T-helper 2 cell treated with Interferon-gamma antibody and Interleukin-4, amounts not matched to agents 5 μg/mL and 100 μg/mL, for 36 hours (primary cell): ENCODE data around the gene SFPQ.

ENCODE experiments used
- DNase-seq: peaks from one replicate; pipeline ENCODE4 v3.0.0; 2021; ENCODE audit warnings: low spot score
- H3K27ac Mint-ChIP-seq: one replicate; pipeline ENCODE4 v1.8.0; 2021; ENCODE audit warnings: mild to moderate bottlenecking, mixed read lengths
- H3K27me3 Mint-ChIP-seq: one replicate; pipeline ENCODE4 v1.8.0; 2021; ENCODE audit warnings: low read depth, mixed read lengths
- H3K36me3 Mint-ChIP-seq: one replicate; pipeline ENCODE4 v1.8.0; 2021; ENCODE audit warnings: low read depth, mixed read lengths
- H3K4me1 Mint-ChIP-seq: one replicate; pipeline ENCODE4 v1.8.0; 2021; ENCODE audit warnings: low read depth, mixed read lengths
- H3K4me3 Mint-ChIP-seq: one replicate; pipeline ENCODE4 v1.8.0; 2022; ENCODE audit warnings: mild to moderate bottlenecking, moderate library complexity, mixed read lengths
- H3K9me3 Mint-ChIP-seq: one replicate; pipeline ENCODE4 v1.8.0; 2021; ENCODE audit warnings: mixed read lengths

Gene SFPQ

GRCh38 chr1:35201631-35202030 lies 8.7 kb upstream of the SFPQ start:
- H3K9me3 Mint-ChIP-seq = no peaks in the 10 kb centered on the region
- H3K27me3 Mint-ChIP-seq = peaks cover 12% of the 10 kb centered on the region
- no peak overlapping the region for H3K4me3 Mint-ChIP-seq
- no peaks in the 10 kb centered on the region for H3K36me3 Mint-ChIP-seq
- H3K4me1 Mint-ChIP-seq = peaks cover 8% of the 10 kb centered on the region
- DNase-seq = no peak
- H3K27ac Mint-ChIP-seq = no peak overlapping the region

- Mint-ChIP-seq H3K4me1 (peaks cover 44% of the 10 kb centered on the region), H3K9me3 (no peaks in the 10 kb centered on the region), H3K36me3 (peaks cover 50% of the 10 kb centered on the region), H3K27me3 (no peaks in the 10 kb centered on the region), H3K27ac (peak overlapping the region; percentile 99), H3K4me3 (peak overlapping the region; percentile 96)
- peak; percentile 89 for DNase-seq
These were observed 691 bp downstream of the SFPQ start for GRCh38 chr1:35192056-35192852.

- H3K4me3 Mint-ChIP-seq = peak overlapping the region; percentile 96
- H3K4me1 Mint-ChIP-seq = peaks cover 51% of the 10 kb centered on the region
- no peaks in the 10 kb centered on the region for H3K27me3 Mint-ChIP-seq
- H3K36me3 Mint-ChIP-seq = peaks cover 57% of the 10 kb centered on the region
- no peaks in the 10 kb centered on the region for H3K9me3 Mint-ChIP-seq
- DNase-seq = no peak
- peak overlapping the region; percentile 92 for H3K27ac Mint-ChIP-seq
These were observed 1.4 kb downstream of the SFPQ start for GRCh38 chr1:35191429-35192055.

GRCh38 chr1:35190784-35191183 lies 2.2 kb downstream of the SFPQ start:
- no peak for DNase-seq

GRCh38 chr1:35188578-35189392 lies 4.2 kb downstream of the SFPQ start:
- no peaks in the 10 kb centered on the region for H3K27me3 Mint-ChIP-seq
- DNase-seq = no peak
- peaks cover 84% of the 10 kb centered on the region for H3K36me3 Mint-ChIP-seq
- no peaks in the 10 kb centered on the region for H3K9me3 Mint-ChIP-seq
- peak overlapping the region; percentile 96 for H3K4me3 Mint-ChIP-seq
- H3K27ac Mint-ChIP-seq = peak overlapping the region; percentile 67
- peaks cover 69% of the 10 kb centered on the region for H3K4me1 Mint-ChIP-seq

More at GRCh38 chr1:35190784-35191183, 2.2 kb downstream of the SFPQ start:
- Mint-ChIP-seq H3K4me1 (peaks cover 56% of the 10 kb centered on the region), H3K27ac (peak overlapping the region; percentile 92), H3K4me3 (peak overlapping the region; percentile 96), H3K27me3 (no peaks in the 10 kb centered on the region), H3K36me3 (peaks cover 65% of the 10 kb centered on the region), H3K9me3 (no peaks in the 10 kb centered on the region)

GRCh38 chr1:35187816-35188342 lies 5.1 kb downstream of the SFPQ start:
- peak overlapping the region; percentile 49 for H3K27ac Mint-ChIP-seq

GRCh38 chr1:35186239-35186638 lies 6.7 kb downstream of the SFPQ start:
- Mint-ChIP-seq H3K4me1 (peaks cover 88% of the 10 kb centered on the region), H3K27ac (no peak overlapping the region), H3K36me3 (peaks cover 98% of the 10 kb centered on the region), H3K9me3 (no peaks in the 10 kb centered on the region), H3K27me3 (no peaks in the 10 kb centered on the region), H3K4me3 (peak overlapping the region; percentile 38)
- no peak for DNase-seq

More at GRCh38 chr1:35187816-35188342, 5.1 kb downstream of the SFPQ start:
- H3K36me3 Mint-ChIP-seq = peaks cover 90% of the 10 kb centered on the region
- no peaks in the 10 kb centered on the region for H3K27me3 Mint-ChIP-seq
- H3K4me3 Mint-ChIP-seq = peak overlapping the region; percentile 96
- H3K9me3 Mint-ChIP-seq = no peaks in the 10 kb centered on the region
- H3K4me1 Mint-ChIP-seq = peaks cover 72% of the 10 kb centered on the region
- DNase-seq = no peak

- Mint-ChIP-seq H3K36me3 (peaks cover 98% of the 10 kb centered on the region), H3K9me3 (no peaks in the 10 kb centered on the region), H3K4me3 (peak overlapping the region; percentile 42), H3K27me3 (no peaks in the 10 kb centered on the region), H3K27ac (no peak overlapping the region), H3K4me1 (peaks cover 87% of the 10 kb centered on the region)
- DNase-seq = no peak
These were observed 7.7 kb downstream of the SFPQ start for GRCh38 chr1:35185200-35185599.

- H3K4me3 Mint-ChIP-seq = peak overlapping the region; percentile 42
- H3K36me3 Mint-ChIP-seq = peaks cover 97% of the 10 kb centered on the region
- no peaks in the 10 kb centered on the region for H3K27me3 Mint-ChIP-seq
- H3K27ac Mint-ChIP-seq = no peak overlapping the region
- H3K9me3 Mint-ChIP-seq = no peaks in the 10 kb centered on the region
- DNase-seq = no peak
- peaks cover 86% of the 10 kb centered on the region for H3K4me1 Mint-ChIP-seq
These were observed 8.3 kb downstream of the SFPQ start for GRCh38 chr1:35184495-35185199.

- Mint-ChIP-seq H3K27me3 (no peaks in the 10 kb centered on the region), H3K4me3 (peak overlapping the region; percentile 12), H3K9me3 (no peaks in the 10 kb centered on the region), H3K4me1 (peaks cover 58% of the 10 kb centered on the region), H3K36me3 (peaks cover 94% of the 10 kb centered on the region), H3K27ac (no peak overlapping the region)
- no peak for DNase-seq
These were observed 11.0 kb downstream of the SFPQ start for GRCh38 chr1:35181790-35182455.

GRCh38 chr1:35180776-35181374 lies 12.1 kb downstream of the SFPQ start:
- H3K4me1 Mint-ChIP-seq = peaks cover 50% of the 10 kb centered on the region
- no peaks in the 10 kb centered on the region for H3K27me3 Mint-ChIP-seq
- no peak overlapping the region for H3K27ac Mint-ChIP-seq
- H3K9me3 Mint-ChIP-seq = no peaks in the 10 kb centered on the region
- DNase-seq = peak; percentile 54
- no peak overlapping the region for H3K4me3 Mint-ChIP-seq
- H3K36me3 Mint-ChIP-seq = peaks cover 90% of the 10 kb centered on the region

GRCh38 chr1:35179908-35180307 lies 13.0 kb downstream of the SFPQ start:
- H3K27me3 Mint-ChIP-seq = no peaks in the 10 kb centered on the region
- no peaks in the 10 kb centered on the region for H3K9me3 Mint-ChIP-seq
- no peak overlapping the region for H3K27ac Mint-ChIP-seq
- peaks cover 90% of the 10 kb centered on the region for H3K36me3 Mint-ChIP-seq
- no peak for DNase-seq
- no peak overlapping the region for H3K4me3 Mint-ChIP-seq
- H3K4me1 Mint-ChIP-seq = peaks cover 42% of the 10 kb centered on the region
